ENCODE results near the gene GRK4.

GRK4 gene

DNA sequence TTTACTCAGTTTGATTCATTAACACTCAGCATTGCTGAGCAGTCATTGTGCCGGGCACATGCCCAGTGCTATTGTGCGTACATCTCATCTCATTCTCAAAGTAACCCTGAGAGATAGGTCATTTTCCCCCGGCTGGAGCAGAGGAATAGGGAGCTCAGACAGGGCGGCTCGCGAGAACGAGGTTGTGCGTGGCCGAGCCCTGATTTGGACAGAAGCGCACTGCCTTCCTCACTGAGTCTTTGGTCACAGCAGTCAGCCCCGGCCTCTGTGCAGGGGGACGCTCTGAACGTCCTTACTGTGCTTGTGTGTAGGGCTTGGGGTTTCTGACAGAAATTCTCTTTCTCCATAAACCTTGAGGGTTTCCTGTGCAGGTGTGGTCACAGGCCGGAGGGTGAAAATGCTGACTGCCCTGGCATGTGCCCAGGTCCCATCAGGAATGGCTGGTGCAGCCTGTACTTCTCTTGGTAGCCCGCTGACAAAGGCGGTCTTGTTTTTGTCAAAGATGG, 39.6 kb upstream of the GRK4 start:
- Histone ChIP-seq H3K4me1 (ENCODE audit: control insufficient read depth, insufficient read depth, low read length) (no peaks in the 10 kb centered on the region), H3K27ac (ENCODE audit: extremely low read depth, low read depth, low read length) (no peak overlapping the region), H3K4me3 (ENCODE audit: low read depth, low read length) (no peak overlapping the region), H3K9me3 (ENCODE audit: control insufficient read depth, insufficient read depth, low read depth, low read length) (no peaks in the 10 kb centered on the region), H3K36me3 (ENCODE audit: control insufficient read depth in 2 of 2, insufficient read depth in 1 of 2, low read length in 2 of 2) (peaks cover 0 to 56% of the 10 kb centered on the region in 2 experiments; a peak in 2 of 3 replicates)
- ChIA-PET CTCF (no interaction called here), POLR2A (no interaction called here)
- TF ChIP-seq KLF7 (tag by site-specific recombination; IDR thresholded peaks at IDR 0.05; ENCODE audit: borderline replicate concordance) (no peak), ZNF335 (tag by site-specific recombination; conservative IDR thresholded peaks at IDR 0.05) (no peak), REST (tag by site-specific recombination; IDR thresholded peaks at IDR 0.05) (no peak), HIC1 (tag by site-specific recombination; IDR thresholded peaks at IDR 0.05) (no peak), ZEB2 (tag by site-specific recombination; IDR thresholded peaks at IDR 0.05) (no peak), ZNF639 (tag by site-specific recombination; IDR thresholded peaks at IDR 0.05) (no peak), ZNF350 (tag by site-specific recombination; IDR thresholded peaks at IDR 0.05) (no peak), ZNF175 (tag by site-specific recombination; IDR thresholded peaks at IDR 0.05) (no peak), ZNF626 (tag by site-specific recombination; IDR thresholded peaks at IDR 0.05) (no peak), ZBTB6 (tag by site-specific recombination; IDR thresholded peaks at IDR 0.05) (no peak), SCRT1 (tag by site-specific recombination; IDR thresholded peaks at IDR 0.05; ENCODE audit: borderline replicate concordance) (no peak), ZNF184 (tag by site-specific recombination; IDR thresholded peaks at IDR 0.05) (no peak), ZBTB48 (tag by site-specific recombination; IDR thresholded peaks at IDR 0.05) (no peak), ZNF600 (tag by site-specific recombination; IDR thresholded peaks at IDR 0.05) (no peak), ZNF692 (tag by site-specific recombination; IDR thresholded peaks at IDR 0.05) (no peak), ZNF791 (tag by site-specific recombination; IDR thresholded peaks at IDR 0.05) (no peak)
- TF ChIP-seq, protein P1, sequence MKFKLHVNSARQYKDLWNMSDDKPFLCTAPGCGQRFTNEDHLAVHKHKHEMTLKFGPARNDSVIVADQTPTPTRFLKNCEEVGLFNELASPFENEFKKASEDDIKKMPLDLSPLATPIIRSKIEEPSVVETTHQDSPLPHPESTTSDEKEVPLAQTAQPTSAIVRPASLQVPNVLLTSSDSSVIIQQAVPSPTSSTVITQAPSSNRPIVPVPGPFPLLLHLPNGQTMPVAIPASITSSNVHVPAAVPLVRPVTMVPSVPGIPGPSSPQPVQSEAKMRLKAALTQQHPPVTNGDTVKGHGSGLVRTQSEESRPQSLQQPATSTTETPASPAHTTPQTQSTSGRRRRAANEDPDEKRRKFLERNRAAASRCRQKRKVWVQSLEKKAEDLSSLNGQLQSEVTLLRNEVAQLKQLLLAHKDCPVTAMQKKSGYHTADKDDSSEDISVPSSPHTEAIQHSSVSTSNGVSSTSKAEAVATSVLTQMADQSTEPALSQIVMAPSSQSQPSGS (tag by site-specific recombination; IDR thresholded peaks at IDR 0.05; ENCODE audit: low read depth): no peak

Data from HEK293 (cell line).